Measurements from ENCODE around the gene RBP5. TPM values are rescaled to one million over a fixed set of nuclear protein-coding genes. Genes with fewer than 3 reads are reported as not detected.

Gene RBP5
- polyA plus RNA-seq, 1 donor, result 3.7 TPM

DNA sequence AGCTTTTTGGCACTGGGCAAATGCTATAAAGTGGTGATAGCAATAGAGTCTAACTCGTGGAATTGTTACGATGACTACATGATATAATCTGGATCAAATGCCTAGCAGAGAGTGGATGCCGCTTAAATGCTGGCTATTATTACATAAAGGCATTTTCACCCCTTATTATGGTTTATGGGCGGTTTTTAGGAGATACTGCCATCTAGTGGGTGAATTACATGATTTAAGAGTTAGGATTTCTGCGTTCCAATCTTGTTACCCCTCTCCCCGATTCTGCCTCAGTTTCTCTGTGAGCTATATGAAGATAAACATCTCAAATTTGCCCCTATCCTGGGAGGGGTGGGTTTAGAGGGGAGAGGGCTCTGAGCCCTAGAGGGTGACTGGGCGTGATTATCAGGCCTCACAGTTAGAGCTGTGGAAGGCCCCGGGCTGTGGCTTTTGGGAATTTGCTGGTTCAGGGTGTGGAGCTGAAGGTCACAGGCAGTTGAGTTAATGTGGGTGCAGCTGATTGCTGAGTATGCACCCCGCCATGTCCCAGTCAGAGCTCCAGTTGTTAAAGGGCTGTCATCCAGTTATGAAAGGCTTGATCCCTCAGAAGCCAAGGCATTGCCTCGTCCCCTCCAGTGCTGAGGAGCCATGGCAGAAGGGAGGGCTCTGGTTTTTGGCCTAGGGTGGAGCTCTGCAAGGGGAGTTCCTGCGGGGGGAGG lies 15.9 kb upstream of the RBP5 start:
- peak; percentile 38 for DNase-seq

DNA sequence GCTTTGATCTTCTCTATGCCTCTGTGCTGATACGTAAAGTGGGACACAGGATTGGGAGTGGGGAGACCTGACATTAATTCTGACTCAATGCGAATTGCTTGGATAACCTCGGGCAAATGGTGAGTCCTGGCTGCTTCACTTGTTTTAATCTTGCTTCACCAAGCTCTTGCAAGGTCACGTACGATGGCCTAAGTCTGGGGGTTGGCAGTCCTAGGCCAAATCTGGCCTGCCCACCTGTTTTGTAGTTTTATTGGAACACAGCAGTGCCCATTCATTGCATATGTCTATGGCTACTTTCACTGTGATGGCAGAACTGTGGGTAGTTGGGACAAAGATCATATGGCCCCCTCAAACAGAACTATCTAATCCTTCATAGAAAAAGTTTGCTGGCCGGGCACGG lies 14.9 kb upstream of the RBP5 start:
- DNase-seq, result no peak

GRCh38 chr12:7142809-7143465 lies 14.2 kb upstream of the RBP5 start:
- no peak for DNase-seq

DNA sequence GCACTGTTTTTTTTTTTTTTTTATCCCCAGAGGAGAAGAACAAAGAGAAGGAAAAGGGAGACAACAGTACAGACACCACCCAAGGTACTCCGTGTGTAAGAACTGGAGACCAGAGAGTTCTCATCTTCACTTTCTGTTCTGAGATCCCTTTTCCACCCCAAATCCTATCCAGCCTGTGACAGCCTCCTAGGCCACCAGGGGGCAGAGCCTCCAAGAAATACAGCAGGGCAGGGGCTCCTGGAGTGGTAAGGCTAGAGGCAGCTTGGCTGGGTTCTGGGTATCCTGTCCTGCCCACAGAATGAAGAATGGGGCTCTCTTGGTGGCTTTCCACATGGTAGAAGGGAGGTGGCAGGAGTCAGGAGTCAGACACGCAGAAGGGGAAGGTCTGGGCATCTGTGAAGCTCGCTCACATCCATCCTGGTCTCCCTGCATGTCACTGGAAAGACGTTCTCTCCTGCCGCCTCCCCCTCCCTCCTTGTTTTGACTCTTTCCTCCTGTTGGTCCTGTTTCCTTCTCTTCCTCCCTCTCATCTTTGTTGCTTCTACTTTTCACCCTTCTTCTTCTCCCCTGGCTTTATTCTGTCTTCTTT lies 13.5 kb upstream of the RBP5 start:
- DNase-seq, result no peak

DNA sequence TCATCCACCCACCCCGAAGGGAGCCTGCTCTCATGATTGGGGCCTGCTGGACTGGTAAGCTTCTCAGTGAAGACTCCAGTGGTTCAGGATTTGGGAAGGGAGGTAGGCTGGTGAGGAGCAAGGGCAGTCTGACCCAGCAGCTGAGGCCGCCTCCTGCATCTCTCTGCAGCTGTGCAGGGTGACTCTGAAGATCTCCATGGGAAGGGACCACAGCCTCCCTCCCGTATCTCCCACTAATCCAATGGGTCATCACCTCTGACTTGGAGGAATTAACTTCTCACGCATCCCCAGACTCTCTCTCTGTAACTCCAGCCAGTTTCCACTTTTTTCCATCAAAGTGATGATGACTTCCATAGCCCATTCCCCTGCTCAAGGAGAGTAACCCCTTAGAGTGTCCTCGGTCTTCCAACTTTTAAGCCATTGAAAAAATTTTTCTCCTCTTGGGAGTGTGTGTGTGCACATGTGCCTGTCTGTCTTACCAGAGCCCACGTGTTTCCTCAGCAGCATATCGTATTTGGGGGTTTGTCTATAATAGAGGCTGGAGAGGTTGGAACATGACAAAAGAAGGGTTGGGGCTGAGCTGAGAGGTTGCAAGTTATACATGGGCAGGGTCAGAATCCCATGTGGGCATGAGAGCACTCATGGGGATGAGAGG lies 12.8 kb upstream of the RBP5 start:
- DNase-seq, result no peak

DNA sequence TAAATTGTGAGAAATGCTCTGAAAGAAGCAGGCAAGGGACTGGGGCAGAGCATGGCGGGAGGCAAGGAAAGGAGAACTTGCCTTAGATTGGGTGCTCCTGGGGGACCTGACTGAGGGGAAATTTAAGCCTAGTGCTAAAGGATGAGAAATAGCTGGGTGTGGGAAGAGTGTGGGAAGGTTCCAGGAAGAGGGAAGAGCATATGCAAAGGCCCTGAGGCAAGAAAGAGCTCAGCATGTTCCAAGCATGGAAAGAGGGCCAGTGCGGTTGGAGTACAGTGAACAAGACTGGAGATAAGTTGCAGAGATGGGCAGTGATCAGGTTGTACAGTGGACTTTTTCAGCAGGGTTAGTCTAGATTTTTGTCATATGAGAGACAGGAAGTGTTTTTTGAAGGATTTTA lies 10.5 kb upstream of the RBP5 start:
- DNase-seq, result no peak

- no peak for DNase-seq
These were observed 9.2 kb upstream of the RBP5 start for GRCh38 chr12:7137908-7138307.

GRCh38 chr12:7136676-7137075 lies 8.0 kb upstream of the RBP5 start:
- DNase-seq, result no peak

DNA sequence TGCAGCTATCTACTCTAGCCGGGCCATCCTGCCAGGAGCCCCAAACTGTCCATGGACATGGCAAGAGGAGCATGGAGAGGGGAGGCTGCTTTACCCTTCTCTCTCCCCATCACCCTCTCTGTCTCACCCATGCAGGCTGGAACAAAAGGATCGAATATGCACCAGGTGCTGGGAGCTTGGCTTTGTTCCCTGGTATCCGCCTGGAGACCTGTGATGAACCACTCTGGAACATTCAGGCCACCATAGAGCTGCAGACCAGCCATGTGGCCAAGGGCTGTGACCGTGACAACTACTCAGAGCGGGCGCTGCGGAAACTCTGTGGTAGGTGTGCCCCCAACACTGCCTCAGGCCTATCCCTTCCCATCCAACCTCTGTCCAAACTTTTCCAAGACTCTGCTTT lies 7.4 kb upstream of the RBP5 start:
- DNase-seq, result no peak

- no peak for DNase-seq
These were observed 5.9 kb upstream of the RBP5 start for GRCh38 chr12:7134396-7135166.

- no peak for DNase-seq
These were observed 2.8 kb upstream of the RBP5 start for GRCh38 chr12:7131502-7131866.

GRCh38 chr12:7130701-7131501 lies 2.2 kb upstream of the RBP5 start:
- peak; percentile 39 for DNase-seq

DNA sequence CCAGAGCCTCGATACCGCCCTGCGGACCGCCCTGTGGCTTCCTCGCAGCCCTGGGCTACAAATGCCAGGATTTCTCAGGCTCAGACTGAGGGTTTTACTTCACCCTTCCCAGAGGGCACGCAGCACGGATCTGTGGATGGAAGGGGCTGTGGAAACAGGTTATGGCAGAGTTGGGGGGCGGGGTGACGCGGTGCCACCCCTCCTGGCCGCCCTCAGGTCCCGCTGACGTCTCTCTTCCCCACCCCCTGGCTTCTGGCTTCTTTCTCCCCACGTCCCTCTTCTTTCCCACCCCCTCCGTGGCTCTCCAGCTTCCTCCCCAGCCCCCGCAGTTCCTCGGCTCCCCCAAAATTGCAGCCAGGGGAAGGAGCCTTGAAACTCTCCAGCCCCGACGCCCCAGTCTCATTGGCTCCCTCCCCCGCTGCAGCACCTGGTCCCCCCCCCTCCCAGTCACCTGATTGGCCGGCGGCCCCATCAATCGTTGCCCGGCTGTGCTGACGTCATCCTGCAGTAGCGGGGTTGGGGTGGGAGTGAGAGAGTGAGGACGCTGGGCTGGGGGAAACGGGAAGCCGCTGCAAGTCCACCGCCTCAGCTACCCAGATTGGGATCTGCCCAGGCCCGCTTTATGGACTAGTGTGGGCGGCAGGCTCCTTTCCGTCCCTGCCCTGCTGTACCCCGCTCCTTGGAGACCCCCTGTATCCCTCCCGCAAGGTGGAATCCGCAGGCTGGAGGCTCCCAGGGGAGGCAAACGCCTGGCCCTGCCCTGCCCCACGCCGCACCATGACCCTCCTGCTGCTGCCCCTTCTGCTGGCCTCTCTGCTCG lies 1.4 kb upstream of the RBP5 start, which contains the start of gene CLSTN3:
CLSTN3 (plus strand) TSS at position 500 of the 820 bp plus-strand sequence; CDS start at position 778, 278 bp downstream.
- peak; percentile 87 for DNase-seq

DNA sequence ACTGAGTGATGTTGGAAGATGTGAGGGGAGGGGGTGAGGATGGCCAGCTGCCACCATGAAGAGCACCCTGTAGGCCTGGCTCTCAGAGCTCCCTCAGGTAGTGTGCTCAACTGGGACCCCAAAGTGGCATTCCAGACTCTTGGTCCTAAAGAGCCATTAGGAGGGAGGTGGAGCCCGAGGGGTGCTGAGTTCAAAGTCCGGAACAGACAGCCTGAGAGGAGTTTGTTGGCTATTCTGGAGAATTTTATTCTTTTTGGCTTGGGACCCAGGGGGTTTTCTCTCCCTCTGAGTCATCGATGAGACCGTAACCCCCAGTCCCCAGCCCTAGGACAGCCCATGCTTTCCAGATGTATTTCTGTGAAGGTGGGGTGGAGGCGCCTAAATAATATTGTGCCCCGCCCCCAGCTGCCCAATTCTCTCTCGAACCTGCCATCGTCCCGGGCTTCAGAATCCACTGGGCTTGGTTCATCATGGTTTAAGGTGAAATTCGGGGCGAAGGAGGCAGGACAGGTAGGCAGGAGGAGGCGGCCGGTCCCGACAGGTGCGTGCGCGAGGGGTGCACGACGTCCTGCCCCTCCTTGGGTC lies 690 bp upstream of the RBP5 start:
- no peak for DNase-seq

DNA sequence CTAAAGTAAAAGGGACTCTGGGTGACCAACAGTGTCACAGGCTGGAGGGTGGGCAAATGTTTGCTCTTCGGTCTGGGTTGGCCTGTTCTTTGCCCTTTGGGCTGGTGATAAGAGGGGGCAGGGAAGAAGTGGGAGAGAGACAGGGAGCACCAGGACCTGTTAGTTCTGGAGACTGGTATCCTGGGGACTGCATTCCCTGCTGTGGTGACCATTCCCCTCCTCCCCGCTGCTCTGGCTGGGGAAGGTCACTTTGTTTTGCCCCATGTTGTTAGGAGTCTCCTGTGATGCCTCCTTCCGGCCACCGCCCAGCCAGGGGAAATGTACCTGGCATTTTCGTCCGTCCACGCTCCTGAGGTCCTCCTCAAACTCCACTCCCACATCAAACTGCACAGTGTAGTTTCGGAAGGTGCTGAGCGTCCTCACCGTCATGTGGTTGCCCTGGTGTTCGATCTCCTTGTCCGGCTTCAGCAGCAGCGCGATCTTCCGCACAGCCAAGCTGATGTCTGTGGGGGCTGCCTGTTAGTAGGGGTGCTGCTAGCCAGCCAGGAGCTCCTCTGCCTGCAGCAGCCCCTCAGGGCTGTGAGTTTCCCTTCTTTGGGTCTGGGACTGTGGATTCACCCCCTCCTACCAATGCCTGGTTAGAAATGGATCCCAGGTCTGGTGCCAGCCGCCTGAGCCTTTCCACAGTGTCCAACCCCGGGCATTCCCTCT lies 618 bp downstream of the RBP5 start:
- DNase-seq, result no peak

DNA sequence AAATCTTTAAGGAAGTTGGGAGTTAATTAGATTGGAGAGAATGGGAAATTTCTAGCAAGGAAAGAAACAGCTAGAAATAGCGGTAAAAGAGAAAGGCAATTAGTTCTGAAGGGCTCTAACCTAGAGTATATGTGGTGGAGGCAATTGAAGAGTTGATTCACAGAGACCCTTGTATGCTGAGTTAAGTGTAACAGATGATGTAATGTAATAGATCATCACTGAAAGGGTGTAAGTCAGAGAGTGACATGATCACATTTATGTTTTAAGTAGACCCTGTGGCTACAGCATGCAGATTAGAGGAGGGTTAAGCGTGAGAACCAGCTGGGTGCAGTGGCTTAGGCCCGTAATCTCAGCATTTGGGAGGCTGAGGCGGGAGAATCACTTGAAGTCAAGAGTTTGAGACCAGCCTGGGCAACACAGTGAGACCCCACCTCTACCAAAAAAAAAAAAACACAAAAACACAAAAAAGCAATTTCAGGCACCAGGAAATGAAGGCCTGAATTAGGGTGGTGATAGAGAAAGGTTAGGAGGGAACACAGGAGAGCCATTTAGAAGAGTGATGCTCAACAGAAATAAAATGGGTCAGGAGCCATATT lies 3.0 kb downstream of the RBP5 start:
- DNase-seq, result no peak

- DNase-seq, result no peak
These were observed 4.7 kb downstream of the RBP5 start for GRCh38 chr12:7123806-7124522.

All from hindlimb muscle (tissue), 1 donor.